Bronchial epithelial cell (primary cell): ENCODE measurements around the gene RIMS4. TPM values are rescaled to one million over a fixed set of nuclear protein-coding genes. Genes with fewer than 3 reads are reported as not detected.

Source experiments
- DNase-seq: peaks from one replicate; pipeline ENCODE4 v3.0.0-alpha.2; 2010; ENCODE audit warnings: low read depth
- FAIRE-seq: peaks from 2 replicates; lab custom pipeline; 2011; peaks lifted over from hg19 to GRCh38; lab: Jason Lieb, UNC
- H3K27me3 ChIP-seq: 2 replicates; pipeline ENCODE4 v1.5.1; 2011; ENCODE audit warnings: low read length; ENCODE audit not compliant: control insufficient read depth, insufficient read depth
- H3K36me3 ChIP-seq: 2 replicates; pipeline ENCODE4 v1.5.1; 2011; ENCODE audit warnings: low read length; ENCODE audit not compliant: control insufficient read depth, insufficient read depth
- H3K4me3 ChIP-seq: 2 replicates; pipeline ENCODE4 v1.5.1; 2011; ENCODE audit warnings: mild to moderate bottlenecking, low read depth, low read length, control low read depth
- CTCF ChIP-seq: IDR thresholded peaks from 2 replicates; pipeline ENCODE4 v1.5.1; 2011; ENCODE audit warnings: mild to moderate bottlenecking, moderate library complexity, low read length, control low read depth, inconsistent platforms; ENCODE audit not compliant: insufficient read depth, severe bottlenecking
- total RNA-seq: library from RNA; depleted of rRNA; stranded (reverse); fragments of >200 nt; gene quantifications from 2 replicates; pipeline ENCODE4 v1.2.1, GENCODE V29; 2014

The RIMS4 gene
- total RNA-seq, 1 donor from 2014 or later = not detected

GRCh38 chr20:44809380-44810060 lies 826 bp downstream of the RIMS4 start:
- TF ChIP-seq CTCF = no peak
- no peak for FAIRE-seq
- no peak overlapping the region for H3K4me3 ChIP-seq
- no peak for DNase-seq
- peaks cover 34% of the 10 kb centered on the region for H3K27me3 ChIP-seq
- no peaks in the 10 kb centered on the region for H3K36me3 ChIP-seq

GRCh38 chr20:44807684-44808056 lies 2.7 kb downstream of the RIMS4 start:
- FAIRE-seq = no peak
- peaks cover 38% of the 10 kb centered on the region for H3K27me3 ChIP-seq
- no peak for DNase-seq

GRCh38 chr20:44807051-44807683 lies 3.2 kb downstream of the RIMS4 start:
- FAIRE-seq = peak; percentile 7
- no peaks in the 10 kb centered on the region for H3K36me3 ChIP-seq
- H3K27me3 ChIP-seq = peaks cover 38% of the 10 kb centered on the region
- no peak overlapping the region for H3K4me3 ChIP-seq
- no peak for TF ChIP-seq CTCF
- no peak for DNase-seq

More at GRCh38 chr20:44807684-44808056, 2.7 kb downstream of the RIMS4 start:
- TF ChIP-seq CTCF = no peak
- Histone ChIP-seq H3K4me3 (no peak overlapping the region), H3K36me3 (no peaks in the 10 kb centered on the region)

- Histone ChIP-seq H3K4me3 (no peak overlapping the region), H3K36me3 (no peaks in the 10 kb centered on the region), H3K27me3 (peaks cover 31% of the 10 kb centered on the region)
- no peak for TF ChIP-seq CTCF
- no peak for FAIRE-seq
- no peak for DNase-seq
Measured at GRCh38 chr20:44805979-44806620, 4.2 kb downstream of the RIMS4 start.

- TF ChIP-seq CTCF = no peak
- Histone ChIP-seq H3K27me3 (peaks cover 25% of the 10 kb centered on the region), H3K36me3 (no peaks in the 10 kb centered on the region), H3K4me3 (no peak overlapping the region)
- FAIRE-seq (no peak), DNase-seq (no peak)
Measured at GRCh38 chr20:44805335-44805978, 4.9 kb downstream of the RIMS4 start.
